ENCODE data around the gene MLX. TPM values are rescaled to one million over a fixed set of nuclear protein-coding genes. Genes with fewer than 3 reads are reported as not detected.

Gene MLX
- total and polyA plus RNA-seq, 10 of the 15 experiments (the other 5 are each of a cell fraction or from before 2014, with no cell fraction given) = 34.4 to 65.0 (median 44.4) TPM

- POLR2A ChIA-PET = interaction anchor here (0.7 to 3.0 kb wide), 14 partner anchors 10 to 186 kb away, joined by 3 to 18 read pairs (median 4); partner anchors contain the start of genes NAGLU, PLEKHH3, RETREG3 and TUBG1
- DNase-seq (ENCODE audit: low read depth, low spot score) (no peak), ATAC-seq (peak; percentile 94), FAIRE-seq (peak; percentile 83)
- BruUV-seq (replicated peaks) = TSS peak; percentile 48
- H3K27me3 ChIP-seq (replicated peaks in 1 of 2; ENCODE audit: control insufficient read depth in 2 of 2, insufficient read depth in 2 of 2, low read length in 1 of 2) = no peaks in the 10 kb centered on the region
- H3K27ac ChIP-seq (ENCODE audit: control insufficient read depth, insufficient read depth) = peak overlapping the region; percentile 60
- peaks cover 24 to 57% of the 10 kb centered on the region in 2 experiments for H3K36me3 ChIP-seq (ENCODE audit: control insufficient read depth in 2 of 2, insufficient read depth in 2 of 2, low read length in 1 of 2)
- peak overlapping the region; percentile 5; the same call in 1 of the 2 replicates for H3K9ac ChIP-seq (ENCODE audit: control insufficient read depth, insufficient read depth, low read length)
- peaks cover 32% of the 10 kb centered on the region for H3K4me1 ChIP-seq (ENCODE audit: control insufficient read depth, insufficient read depth, low read length)
- H3K4me2 ChIP-seq (ENCODE audit: control insufficient read depth, insufficient read depth) = peak overlapping the region; percentile 51
- H2AFZ ChIP-seq (ENCODE audit: control insufficient read depth, low read depth, low read length) = peak overlapping the region; percentile 35
- in situ Hi-C loops (cut with MboI) = no loop called here
- no peaks in the 10 kb centered on the region for H4K20me1 ChIP-seq (ENCODE audit: control insufficient read depth, insufficient read depth)
- no peaks in the 10 kb centered on the region for H3K9me3 ChIP-seq (replicated peaks; ENCODE audit: control insufficient read depth, insufficient read depth, low read length)
- SMC1A ChIA-PET (ENCODE audit: uncharacterized antibody, unreplicated experiment) = interaction anchor here (0.7 to 7.1 kb wide), 15 partner anchors 8 to 177 kb away, joined by 3 to 69 read pairs (median 5); partner anchors contain the start of genes CCR10, PLEKHH3, PSMC3IP and RETREG3
- peaks cover 3% of the 10 kb centered on the region for H3K79me2 ChIP-seq (ENCODE audit: control insufficient read depth, insufficient read depth, low read length)
- intact Hi-C loops (cut with micrococcal nuclease; ENCODE audit: unreplicated experiment) = no loop called here
- CTCF ChIA-PET = interaction anchor here (0.7 to 3.4 kb wide), 15 partner anchors 9 to 193 kb away, joined by 3 to 34 read pairs (median 4); partner anchors contain the start of genes NAGLU, PLEKHH3, PSMC3IP and RETREG3
- H3K4me3 ChIP-seq = peak overlapping the region; percentile 41; the same call in 1 of the 2 replicates
- WGBS (ENCODE audit: insufficient coverage, insufficient replicate concordance, low lambda C conversion rate, missing lambda C conversion rate) = 0% methylated on average over 7 of the region's 7 CpGs
- RAD21 ChIA-PET (ENCODE audit: unreplicated experiment) = interaction anchor here (1.0 to 3.6 kb wide), 13 partner anchors 9 to 177 kb away, joined by 3 to 30 read pairs (median 7); partner anchors contain the start of genes PLEKHH3, PSMC3IP, RETREG3 and TUBG1
- TF ChIP-seq DPF2 (IDR thresholded peaks at IDR 0.05) = no peak
- no peak for TF ChIP-seq ZNF24 (IDR thresholded peaks at IDR 0.05)
- TF ChIP-seq SIX5 (IDR thresholded peaks at IDR 0.05; ENCODE audit: low read depth, low read length, severe bottlenecking) = no peak
- no peak for TF ChIP-seq HDAC2 (IDR thresholded peaks at IDR 0.05)
- no peak for TF ChIP-seq TCF7 (IDR thresholded peaks at IDR 0.05; ENCODE audit: borderline replicate concordance)
- TF ChIP-seq EED (IDR thresholded peaks at IDR 0.05; ENCODE audit: low read depth) = 0 out of 2 replicates have a peak, but pooled peaks have one; percentile 16
- TF ChIP-seq TCF3 (IDR thresholded peaks at IDR 0.05; ENCODE audit: borderline replicate concordance, insufficient read depth, low read depth, low read length) = no peak
- peak; percentile 58; the same call in 1 of the 2 replicates for TF ChIP-seq SPI1 (IDR thresholded peaks at IDR 0.05; ENCODE audit: borderline replicate concordance, insufficient read depth, low read depth, low read length)
- TF ChIP-seq IRF4 (IDR thresholded peaks at IDR 0.05; ENCODE audit: low read depth, low read length) = no peak
- TF ChIP-seq CBFB (IDR thresholded peaks at IDR 0.05; ENCODE audit: low read depth) = no peak
- no peak for TF ChIP-seq NRF1 (conservative IDR thresholded peaks at IDR 0.05; ENCODE audit: low read depth, low read length)
- no peak for TF ChIP-seq YBX1 (IDR thresholded peaks at IDR 0.05)
- no peak for TF ChIP-seq TARDBP (IDR thresholded peaks at IDR 0.05; ENCODE audit: borderline replicate concordance)
- no peak for TF ChIP-seq ZZZ3 (IDR thresholded peaks at IDR 0.05; ENCODE audit: control insufficient read depth, insufficient read length, low read depth)
- no peak for TF ChIP-seq HSF1 (IDR thresholded peaks at IDR 0.05; ENCODE audit: low read depth, low read length)
- TF ChIP-seq ZNF622 (IDR thresholded peaks at IDR 0.05) = no peak
- no peak for TF ChIP-seq IKZF2 (IDR thresholded peaks at IDR 0.05)
- no peak for TF ChIP-seq CTCF (IDR thresholded peaks at IDR 0.05 in 2 of 3, conservative IDR thresholded peaks at IDR 0.05 in 1 of 3; ENCODE audit: control insufficient read depth in 2 of 3, extremely low read depth in 1 of 3, insufficient read depth in 1 of 3, low read depth in 3 of 3, low read length in 3 of 3)
- TF ChIP-seq ZNF207 (IDR thresholded peaks at IDR 0.05; ENCODE audit: borderline replicate concordance) = no peak
Observed at GRCh38 chr17:42586514-42587230, 19.8 kb downstream of the MLX start.
